Tibial nerve (tissue), 3 donors: ENCODE measurements around the gene CYTH4.

Source experiments
- CTCF ChIP-seq, 5 experiments: fragments of 200-600 bp in 3 of 5; fragments of 450-650 bp in 2 of 5; sonication (generic) in 3 of 5; IDR thresholded peaks; one replicate each; pipeline ENCODE4 v1.5.1; 2016 to 2019; ENCODE audit warnings: antibody characterized with exemption in 5 of 5, mild to moderate bottlenecking in 3 of 5, moderate library complexity in 2 of 5
- POLR2A ChIP-seq, 2 donors: fragments of 450-650 bp; IDR thresholded peaks; one replicate each; pipeline ENCODE4 v1.6.1; 2017; ENCODE audit warnings: antibody characterized with exemption in 2 of 2, mild to moderate bottlenecking in 2 of 2, moderate library complexity in 2 of 2

- TF ChIP-seq CTCF (IDR thresholded peaks at IDR 0.05) (no peak), POLR2A (IDR thresholded peaks at IDR 0.05) (no peak)
Measured at GRCh38 chr22:37263966-37264887, 18.1 kb upstream of the CYTH4 start.
